Embryonic facial prominence (tissue), 1 donor: ENCODE results near the gene VPS4B.

Source experiments
- DNase-seq: peaks from one replicate; pipeline ENCODE4 v3.0.0-alpha.2; 2016; ENCODE audit errors: extremely low spot score

The VPS4B gene

GRCh38 chr18:63430526-63430925, 8.2 kb upstream of the VPS4B start:
- DNase-seq = no peak

DNA sequence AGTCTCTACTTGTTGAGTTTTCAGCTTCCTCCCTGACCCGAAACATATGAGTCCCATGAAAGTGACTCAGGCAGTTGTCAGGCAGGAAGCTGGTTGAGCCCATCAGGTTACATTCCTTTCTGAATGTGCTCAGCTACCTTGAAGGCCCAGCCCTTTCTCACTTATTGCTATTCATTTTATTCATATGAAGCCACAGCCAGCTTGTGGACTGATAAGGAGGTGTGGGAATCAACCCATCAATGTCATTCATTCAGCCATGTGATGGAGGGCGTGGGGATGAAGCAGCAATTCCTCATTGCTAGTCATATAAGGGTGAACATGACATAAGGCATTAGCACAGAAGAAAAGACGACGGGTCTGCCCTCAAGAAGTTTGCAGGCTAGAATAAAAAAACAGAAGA, 5.3 kb upstream of the VPS4B start:
- no peak for DNase-seq

DNA sequence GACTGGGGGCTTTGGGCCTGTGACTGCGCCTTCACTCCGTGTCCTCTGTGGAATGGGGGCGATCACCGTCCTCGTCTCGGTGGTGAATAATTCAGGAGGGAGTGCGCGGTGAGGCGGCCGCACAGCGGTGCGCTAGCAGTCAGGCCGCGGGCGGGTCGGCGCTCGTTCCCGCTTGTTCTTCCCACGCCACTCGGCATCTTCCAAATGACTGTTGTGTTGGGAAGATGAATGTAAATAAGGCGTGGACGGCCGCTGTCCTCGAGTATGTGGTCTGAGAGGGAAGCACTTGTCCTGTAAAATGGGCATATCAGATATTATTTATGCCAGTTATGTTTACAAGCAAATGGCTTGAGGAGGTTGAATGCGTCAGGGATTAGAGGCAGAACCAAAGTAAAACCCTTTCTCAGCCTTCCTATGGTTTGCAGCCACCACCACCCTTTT, 608 bp upstream of the VPS4B start:
- no peak for DNase-seq

GRCh38 chr18:63421514-63421913, 762 bp downstream of the VPS4B start:
- no peak for DNase-seq

GRCh38 chr18:63412953-63413352, 9.3 kb downstream of the VPS4B start:
- no peak for DNase-seq

GRCh38 chr18:63410792-63411191, 11.5 kb downstream of the VPS4B start:
- DNase-seq = no peak

DNA sequence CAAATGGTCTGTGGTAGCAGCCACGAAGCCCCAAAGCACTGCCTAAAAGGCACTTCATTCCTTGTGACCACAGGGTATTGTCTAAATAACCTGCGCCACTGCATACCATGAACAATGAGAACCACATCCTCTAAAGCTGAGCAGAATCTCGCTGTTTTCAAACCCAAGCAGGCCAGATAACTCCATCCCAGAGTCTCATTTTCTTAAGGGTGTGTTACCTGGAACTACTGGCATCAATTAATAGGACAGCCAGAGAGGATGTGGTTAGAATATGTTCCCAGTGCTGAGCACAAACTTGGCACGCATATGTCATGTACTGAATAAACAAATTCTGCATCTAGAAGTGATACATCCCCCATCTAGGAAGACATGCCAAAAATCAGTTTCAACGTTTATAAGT, 13.0 kb downstream of the VPS4B start:
- no peak for DNase-seq

GRCh38 chr18:63407734-63408133, 14.5 kb downstream of the VPS4B start:
- no peak for DNase-seq

DNA sequence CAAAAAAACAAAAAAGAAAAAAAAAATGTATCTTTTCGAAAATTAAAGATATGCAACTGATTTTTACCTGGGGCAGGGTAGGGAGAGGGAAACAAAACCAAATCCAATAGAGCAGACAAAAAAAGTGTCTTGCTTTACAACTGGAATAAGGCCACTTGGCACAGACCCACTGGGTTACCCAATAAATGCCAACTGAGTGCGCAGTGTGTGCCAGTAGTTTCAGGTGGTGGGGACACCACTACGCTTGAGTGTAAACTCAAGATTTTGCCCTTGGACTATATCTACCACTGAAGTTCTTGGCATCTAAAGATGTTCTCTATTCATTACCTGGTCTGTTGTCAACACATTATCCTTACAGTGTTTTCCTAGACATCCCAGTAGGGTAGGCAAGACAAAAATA, 16.3 kb downstream of the VPS4B start:
- DNase-seq = no peak

- no peak for DNase-seq
Observed at GRCh38 chr18:63402246-63403162, 19.8 kb downstream of the VPS4B start.

- no peak for DNase-seq
Observed at GRCh38 chr18:63399300-63399699, 23.0 kb downstream of the VPS4B start.

DNA sequence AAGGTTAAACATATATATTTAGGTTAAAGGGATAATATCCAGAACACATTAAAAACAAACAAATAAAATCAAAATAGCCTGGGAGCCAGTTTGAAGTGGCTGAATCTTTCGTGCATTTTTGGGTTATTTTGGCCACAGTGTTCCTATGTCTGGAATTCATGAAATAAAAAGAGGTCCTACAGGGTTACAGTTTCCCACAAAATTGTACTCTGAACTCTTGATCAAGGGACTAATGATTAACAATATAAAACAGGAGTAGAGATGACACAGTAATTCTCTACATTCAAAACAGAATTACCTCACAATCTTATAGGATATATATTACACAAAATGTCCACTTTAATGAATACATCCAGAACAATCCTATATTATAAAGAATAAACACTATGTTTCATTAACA, 24.9 kb downstream of the VPS4B start:
- DNase-seq = no peak

DNA sequence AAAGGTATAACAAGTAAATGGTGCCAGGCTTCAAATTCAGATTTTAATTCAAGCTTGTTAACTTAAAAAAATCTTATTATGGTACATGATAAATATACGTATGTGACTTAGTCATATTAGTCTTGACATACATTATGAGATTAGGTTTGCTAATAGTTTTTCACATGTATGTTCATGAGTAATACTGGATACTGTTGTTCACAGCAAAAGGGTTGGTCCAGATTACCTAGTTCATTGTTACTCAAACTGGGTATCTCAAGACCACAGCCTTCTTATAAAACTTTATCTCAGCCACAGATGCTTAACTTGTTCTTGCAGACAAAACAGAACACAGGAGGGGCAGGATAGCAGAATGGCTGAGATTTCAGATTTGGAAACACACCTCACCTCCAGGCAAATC, 26.8 kb downstream of the VPS4B start:
- DNase-seq = no peak

GRCh38 chr18:63394954-63395353, 27.3 kb downstream of the VPS4B start:
- no peak for DNase-seq

GRCh38 chr18:63387861-63388260, 34.4 kb downstream of the VPS4B start:
- no peak for DNase-seq

DNA sequence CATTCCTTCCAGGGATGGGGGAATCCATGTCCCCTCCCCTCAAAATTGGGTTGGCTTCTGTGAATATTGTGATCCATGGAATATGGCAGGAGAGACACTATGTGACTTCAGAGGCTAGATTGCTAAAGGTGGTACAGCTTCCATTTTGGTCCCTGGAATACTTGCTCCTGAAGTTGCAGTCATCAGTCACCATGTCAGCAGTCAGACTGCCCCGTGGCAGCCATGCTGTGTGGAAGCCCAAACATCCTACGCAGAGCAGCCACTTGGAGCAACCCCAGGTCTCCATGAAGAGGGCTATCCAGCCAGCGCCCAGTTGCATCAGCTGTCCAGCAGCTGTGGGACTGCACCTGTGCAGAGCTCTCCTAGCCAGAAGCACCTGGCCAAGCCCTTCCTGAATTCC, 39.4 kb downstream of the VPS4B start:
- DNase-seq = no peak

DNA sequence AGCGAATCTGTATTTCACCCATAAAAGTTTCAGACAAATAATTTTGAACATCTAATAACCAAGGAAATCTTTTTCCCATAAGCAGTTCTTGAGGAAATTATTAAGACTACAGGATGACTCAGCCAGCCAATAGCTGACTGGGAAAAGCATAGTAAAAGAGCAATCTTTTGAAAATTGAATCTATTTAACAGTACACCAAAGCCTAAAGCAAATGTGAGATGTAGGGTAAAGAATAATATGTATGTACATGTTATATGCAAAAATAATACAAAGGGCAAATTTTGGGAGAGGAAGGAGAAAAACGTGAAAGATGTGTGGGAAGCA, 42.7 kb downstream of the VPS4B start:
- DNase-seq = no peak

- no peak for DNase-seq
Observed at GRCh38 chr18:63378919-63379638, 43.2 kb downstream of the VPS4B start.

DNA sequence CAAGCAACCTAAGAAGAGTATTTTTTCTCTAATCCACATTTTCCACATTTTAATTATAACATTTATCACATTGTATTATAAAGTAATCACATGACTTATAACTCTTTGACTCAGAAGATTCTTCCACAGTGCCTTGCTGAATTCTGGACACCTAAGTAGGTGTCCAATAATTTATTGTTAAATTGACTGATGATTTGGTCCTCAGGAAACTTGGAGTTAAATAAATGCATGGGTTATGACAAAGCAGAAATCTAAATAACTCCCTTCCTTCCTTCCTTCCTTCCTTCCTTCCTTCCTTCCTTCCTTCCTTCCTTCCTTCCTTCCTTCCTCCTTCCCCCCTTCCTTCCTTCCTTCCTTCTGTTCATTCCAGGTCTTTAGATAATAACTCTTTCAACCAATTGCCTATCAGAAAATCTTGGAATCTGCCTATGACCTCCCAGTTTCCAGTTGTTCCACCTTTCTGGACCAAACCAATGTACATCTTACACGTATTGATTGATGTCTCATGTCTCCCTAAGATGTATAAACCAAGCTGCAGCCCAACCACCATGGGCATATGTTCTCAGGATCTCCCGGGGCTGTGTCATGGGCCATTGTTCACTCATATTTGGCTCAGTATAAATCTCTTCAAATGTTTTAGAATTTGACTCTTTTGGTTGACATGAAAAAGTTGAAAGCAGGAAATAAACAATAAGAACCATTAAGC, 44.8 kb downstream of the VPS4B start:
- DNase-seq = no peak

- no peak for DNase-seq
Observed at GRCh38 chr18:63376538-63376937, 45.7 kb downstream of the VPS4B start.

DNA sequence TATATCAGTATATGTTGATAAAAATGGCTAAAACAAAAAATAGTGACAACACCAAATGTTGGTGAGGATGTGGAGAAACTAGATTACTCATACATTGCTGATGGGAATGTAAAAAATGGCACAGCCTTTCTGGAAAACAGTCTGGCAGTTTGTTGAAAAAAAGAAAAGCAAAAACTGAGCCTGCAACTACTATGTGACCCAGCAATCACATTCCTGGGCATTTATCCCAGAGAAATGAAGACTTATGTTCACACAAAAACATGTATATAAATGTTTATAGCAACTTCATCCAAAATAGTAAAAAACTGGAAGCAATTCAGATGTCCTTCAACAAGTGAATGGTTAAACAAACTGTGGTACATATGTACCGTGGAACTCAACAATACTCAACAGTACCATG, 47.7 kb downstream of the VPS4B start:
- no peak for DNase-seq

DNA sequence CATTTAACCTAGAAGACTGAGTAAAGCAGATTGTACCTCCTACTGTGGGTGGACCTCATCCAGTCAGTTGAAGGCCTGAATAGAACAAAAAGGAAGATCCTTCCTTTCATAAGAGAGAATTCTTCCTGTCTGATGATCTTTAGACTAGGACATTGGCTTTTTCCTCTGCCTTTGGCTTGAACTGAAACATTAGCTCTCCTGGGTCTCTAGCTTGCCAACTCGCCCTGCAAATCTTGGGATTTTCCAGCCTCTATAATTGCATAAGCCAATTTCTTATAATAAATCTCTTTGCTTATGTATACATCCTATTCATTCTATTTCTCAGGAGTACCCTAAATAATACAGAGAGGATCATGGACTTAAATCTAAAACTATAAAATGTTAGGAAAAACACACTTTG, 49.1 kb downstream of the VPS4B start:
- no peak for DNase-seq

DNA sequence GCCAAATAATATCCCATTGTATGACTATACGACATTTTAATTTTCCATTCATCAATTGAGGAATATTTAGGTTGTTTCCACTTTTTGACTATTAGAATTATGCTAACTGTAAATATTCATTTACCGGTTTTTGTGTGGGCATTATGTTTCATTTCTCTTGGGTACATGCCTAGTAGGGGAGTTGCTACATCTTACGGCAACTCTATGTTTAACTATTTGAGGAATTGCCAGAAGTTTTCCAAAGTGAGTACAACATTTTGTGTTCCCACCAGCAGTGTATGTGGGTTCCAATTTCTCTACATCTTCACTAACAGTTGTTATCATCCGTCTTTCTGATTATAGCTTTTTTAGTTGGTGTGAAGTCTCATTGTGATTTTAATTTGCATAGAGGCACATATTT, 53.7 kb downstream of the VPS4B start:
- no peak for DNase-seq
